ENCODE results near the gene RUSF1. TPM values are rescaled to one million over a fixed set of nuclear protein-coding genes. Genes with fewer than 3 reads are reported as not detected.

RUSF1 gene
- total and polyA plus RNA-seq, 2 experiments from 2014 or later, result 34.6 to 74.0 TPM

- H3K79me2 ChIP-seq (ENCODE audit: insufficient read depth), result no peaks in the 10 kb centered on the region
- in situ Hi-C loops (cut with MboI), result no loop called here
- H2AFZ ChIP-seq, result no peak overlapping the region
- no peak overlapping the region for H3K9ac ChIP-seq
- no peaks in the 10 kb centered on the region for H4K20me1 ChIP-seq (ENCODE audit: insufficient read depth)
- no peaks in the 10 kb centered on the region for H3K36me3 ChIP-seq (ENCODE audit: low read depth)
- no peak for TF ChIP-seq EZH2 (IDR thresholded peaks at IDR 0.05; ENCODE audit: insufficient read depth, poor library complexity, severe bottlenecking)
- no peak for TF ChIP-seq EZH2phosphoT487 (IDR thresholded peaks at IDR 0.05; ENCODE audit: insufficient read depth, low read depth)
- H3K9me2 ChIP-seq (ENCODE audit: insufficient read depth), result no peaks in the 10 kb centered on the region
- H3K27me3 ChIP-seq (replicated peaks; ENCODE audit: insufficient read depth), result peaks cover 18% of the 10 kb centered on the region; the same call in 1 of the 2 replicates
- H3K9me3 ChIP-seq (ENCODE audit: low read depth), result no peaks in the 10 kb centered on the region
- H3K27ac ChIP-seq, result no peak overlapping the region
- 8 to 13% methylated on average over 30 to 49 of the region's 57 CpGs for WGBS, 2 experiments (ENCODE audit: low coverage in 1 of 2, low lambda C conversion rate in 2 of 2, missing lambda C conversion rate in 2 of 2)
- no peak overlapping the region for H3K4me2 ChIP-seq (ENCODE audit: unreplicated experiment)
- no peak for DNase-seq
- H3K4me3 ChIP-seq, result no peak overlapping the region
- no peaks in the 10 kb centered on the region for H3F3A ChIP-seq (ENCODE audit: insufficient read depth)
- H3K4me1 ChIP-seq (ENCODE audit: insufficient read depth), result no peaks in the 10 kb centered on the region
Measured at GRCh38 chr16:31537362-31538242, 29.4 kb upstream of the RUSF1 start.

- H3K4me2 ChIP-seq (ENCODE audit: unreplicated experiment), result no peak overlapping the region
- 56 to 61% methylated on average over 20 to 21 of the region's 21 CpGs for WGBS, 2 experiments (ENCODE audit: low coverage in 1 of 2, low lambda C conversion rate in 2 of 2, missing lambda C conversion rate in 2 of 2)
Measured at GRCh38 chr16:31536804-31537361, 28.7 kb upstream of the RUSF1 start.

GRCh38 chr16:31535737-31536136, 27.5 kb upstream of the RUSF1 start:
- no peak overlapping the region for H3K4me3 ChIP-seq
- peaks cover 24% of the 10 kb centered on the region; the same call in 1 of the 2 replicates for H3K27me3 ChIP-seq (replicated peaks; ENCODE audit: insufficient read depth)
- no peak overlapping the region for H3K27ac ChIP-seq
- 48 to 49% methylated on average over 9 of the region's 9 CpGs for WGBS, 2 experiments (ENCODE audit: low coverage in 1 of 2, low lambda C conversion rate in 2 of 2, missing lambda C conversion rate in 2 of 2)
- in situ Hi-C loops (cut with MboI), result no loop called here
- no peaks in the 10 kb centered on the region for H3K36me3 ChIP-seq (ENCODE audit: low read depth)
- no peak for TF ChIP-seq EZH2phosphoT487 (IDR thresholded peaks at IDR 0.05; ENCODE audit: insufficient read depth, low read depth)
- no peak for TF ChIP-seq EZH2 (IDR thresholded peaks at IDR 0.05; ENCODE audit: insufficient read depth, poor library complexity, severe bottlenecking)
- H3K4me1 ChIP-seq (ENCODE audit: insufficient read depth), result no peaks in the 10 kb centered on the region
- H4K20me1 ChIP-seq (ENCODE audit: insufficient read depth), result no peaks in the 10 kb centered on the region
- DNase-seq, result no peak
- H3K79me2 ChIP-seq (ENCODE audit: insufficient read depth), result no peaks in the 10 kb centered on the region
- no peak overlapping the region for H3K9ac ChIP-seq
- no peaks in the 10 kb centered on the region for H3K9me3 ChIP-seq (ENCODE audit: low read depth)
- H2AFZ ChIP-seq, result no peak overlapping the region
- H3F3A ChIP-seq (ENCODE audit: insufficient read depth), result no peaks in the 10 kb centered on the region
- no peak overlapping the region for H3K4me2 ChIP-seq (ENCODE audit: unreplicated experiment)
- no peaks in the 10 kb centered on the region for H3K9me2 ChIP-seq (ENCODE audit: insufficient read depth)

More at GRCh38 chr16:31536804-31537361, 28.7 kb upstream of the RUSF1 start:
- no peaks in the 10 kb centered on the region for H3K4me1 ChIP-seq (ENCODE audit: insufficient read depth)
- no peaks in the 10 kb centered on the region for H4K20me1 ChIP-seq (ENCODE audit: insufficient read depth)
- DNase-seq, result no peak
- H3K27ac ChIP-seq, result no peak overlapping the region
- H3K27me3 ChIP-seq (replicated peaks; ENCODE audit: insufficient read depth), result peaks cover 18% of the 10 kb centered on the region; the same call in 1 of the 2 replicates
- no peaks in the 10 kb centered on the region for H3F3A ChIP-seq (ENCODE audit: insufficient read depth)
- no peaks in the 10 kb centered on the region for H3K9me3 ChIP-seq (ENCODE audit: low read depth)
- H3K36me3 ChIP-seq (ENCODE audit: low read depth), result no peaks in the 10 kb centered on the region
- no peaks in the 10 kb centered on the region for H3K9me2 ChIP-seq (ENCODE audit: insufficient read depth)
- no peak overlapping the region for H2AFZ ChIP-seq
- no peaks in the 10 kb centered on the region for H3K79me2 ChIP-seq (ENCODE audit: insufficient read depth)
- no peak for TF ChIP-seq EZH2 (IDR thresholded peaks at IDR 0.05; ENCODE audit: insufficient read depth, poor library complexity, severe bottlenecking)
- TF ChIP-seq EZH2phosphoT487 (IDR thresholded peaks at IDR 0.05; ENCODE audit: insufficient read depth, low read depth), result no peak
- no peak overlapping the region for H3K9ac ChIP-seq
- H3K4me3 ChIP-seq, result no peak overlapping the region
- in situ Hi-C loops (cut with MboI), result no loop called here

- peaks cover 34% of the 10 kb centered on the region for H3K27me3 ChIP-seq (replicated peaks; ENCODE audit: insufficient read depth)
- H3F3A ChIP-seq (ENCODE audit: insufficient read depth), result no peaks in the 10 kb centered on the region
- H4K20me1 ChIP-seq (ENCODE audit: insufficient read depth), result no peaks in the 10 kb centered on the region
- in situ Hi-C loops (cut with MboI), result no loop called here
- H3K4me1 ChIP-seq (ENCODE audit: insufficient read depth), result no peaks in the 10 kb centered on the region
- H2AFZ ChIP-seq, result no peak overlapping the region
- H3K9me3 ChIP-seq (ENCODE audit: low read depth), result no peaks in the 10 kb centered on the region
- no peaks in the 10 kb centered on the region for H3K36me3 ChIP-seq (ENCODE audit: low read depth)
- TF ChIP-seq EZH2phosphoT487 (IDR thresholded peaks at IDR 0.05; ENCODE audit: insufficient read depth, low read depth), result no peak
- TF ChIP-seq EZH2 (IDR thresholded peaks at IDR 0.05; ENCODE audit: insufficient read depth, poor library complexity, severe bottlenecking), result no peak
- H3K4me3 ChIP-seq, result no peak overlapping the region
- H3K27ac ChIP-seq, result no peak overlapping the region
- no peak overlapping the region for H3K9ac ChIP-seq
- 79 to 80% methylated on average over 4 of the region's 4 CpGs for WGBS, 2 experiments (ENCODE audit: low coverage in 1 of 2, low lambda C conversion rate in 2 of 2, missing lambda C conversion rate in 2 of 2)
- H3K79me2 ChIP-seq (ENCODE audit: insufficient read depth), result no peaks in the 10 kb centered on the region
- no peak for DNase-seq
- no peak overlapping the region for H3K4me2 ChIP-seq (ENCODE audit: unreplicated experiment)
- no peaks in the 10 kb centered on the region for H3K9me2 ChIP-seq (ENCODE audit: insufficient read depth)
Measured at GRCh38 chr16:31532896-31533295, 24.7 kb upstream of the RUSF1 start.
